Uterus (tissue), 2 donors: Measurements from ENCODE around the gene TSEN54.

Experiments used
- POLR2A ChIP-seq, 2 donors: fragments of 450-650 bp; IDR thresholded peaks; one replicate each; pipeline ENCODE4 v1.6.1; 2016; ENCODE audit warnings: antibody characterized with exemption in 2 of 2, mild to moderate bottlenecking in 1 of 2, moderate library complexity in 1 of 2
- TF ChIP-seq, protein P1 (sequence below), 4 experiments: fragments of 200-600 bp in 2 of 4; fragments of 450-650 bp in 2 of 4; sonication (generic) in 2 of 4; IDR thresholded peaks; one replicate each; pipeline ENCODE4 v1.5.1; 2016 to 2019; ENCODE audit warnings: antibody characterized with exemption in 4 of 4, mild to moderate bottlenecking in 2 of 4, moderate library complexity in 1 of 4

GRCh38 chr17:75498039-75498725, 18.1 kb upstream of the TSEN54 start:
- no peak for TF ChIP-seq POLR2A (IDR thresholded peaks at IDR 0.05)
- TF ChIP-seq, protein P1, sequence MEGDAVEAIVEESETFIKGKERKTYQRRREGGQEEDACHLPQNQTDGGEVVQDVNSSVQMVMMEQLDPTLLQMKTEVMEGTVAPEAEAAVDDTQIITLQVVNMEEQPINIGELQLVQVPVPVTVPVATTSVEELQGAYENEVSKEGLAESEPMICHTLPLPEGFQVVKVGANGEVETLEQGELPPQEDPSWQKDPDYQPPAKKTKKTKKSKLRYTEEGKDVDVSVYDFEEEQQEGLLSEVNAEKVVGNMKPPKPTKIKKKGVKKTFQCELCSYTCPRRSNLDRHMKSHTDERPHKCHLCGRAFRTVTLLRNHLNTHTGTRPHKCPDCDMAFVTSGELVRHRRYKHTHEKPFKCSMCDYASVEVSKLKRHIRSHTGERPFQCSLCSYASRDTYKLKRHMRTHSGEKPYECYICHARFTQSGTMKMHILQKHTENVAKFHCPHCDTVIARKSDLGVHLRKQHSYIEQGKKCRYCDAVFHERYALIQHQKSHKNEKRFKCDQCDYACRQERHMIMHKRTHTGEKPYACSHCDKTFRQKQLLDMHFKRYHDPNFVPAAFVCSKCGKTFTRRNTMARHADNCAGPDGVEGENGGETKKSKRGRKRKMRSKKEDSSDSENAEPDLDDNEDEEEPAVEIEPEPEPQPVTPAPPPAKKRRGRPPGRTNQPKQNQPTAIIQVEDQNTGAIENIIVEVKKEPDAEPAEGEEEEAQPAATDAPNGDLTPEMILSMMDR (IDR thresholded peaks at IDR 0.05), result no peak
